GM10847 (cell line): ENCODE measurements around the gene PTCD2.

Source experiments
- POLR2A ChIP-seq: IDR thresholded peaks from 2 replicates; pipeline ENCODE4 v1.6.1; 2011; ENCODE audit not compliant: insufficient read length; ENCODE audit errors: extremely low read depth

The PTCD2 gene

DNA sequence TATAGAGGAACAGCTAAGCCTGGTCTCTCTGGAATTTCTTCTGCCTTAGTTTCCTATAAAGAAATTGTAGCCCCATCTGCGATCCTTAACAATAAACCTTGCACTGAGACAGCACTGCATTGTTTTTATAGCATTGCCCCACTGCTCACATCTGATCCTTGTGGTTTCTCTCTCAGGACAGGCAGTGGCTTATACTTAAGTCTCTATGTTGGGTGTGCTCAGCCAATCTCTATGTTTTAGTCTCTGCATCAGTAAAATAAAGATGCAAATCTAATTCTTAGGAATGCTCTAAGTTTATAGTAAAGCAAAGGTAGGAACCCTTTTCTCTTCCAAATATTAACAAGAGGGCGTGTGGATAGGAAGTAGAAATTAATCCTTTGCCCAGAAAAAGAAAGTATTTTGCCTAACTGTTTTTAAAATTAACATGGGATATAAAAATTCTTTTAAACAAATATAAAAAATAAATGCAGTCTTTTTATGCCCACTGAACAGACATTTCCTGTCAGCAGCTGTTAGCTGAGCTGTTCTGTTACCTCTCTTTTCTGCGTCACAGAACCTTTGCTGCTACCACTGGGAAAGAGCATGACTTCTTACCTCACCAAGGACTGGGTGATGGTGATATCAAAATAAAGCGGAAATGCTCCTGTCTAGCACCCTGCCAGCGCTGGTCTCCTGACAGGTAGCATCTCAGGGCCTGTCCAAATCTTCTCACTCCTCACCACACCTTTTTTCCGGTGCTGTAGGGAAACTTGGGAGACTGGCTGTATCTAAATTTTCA, 29.6 kb upstream of the PTCD2 start:
- TF ChIP-seq POLR2A, result no peak

GRCh38 chr5:72291601-72292000, 28.6 kb upstream of the PTCD2 start:
- TF ChIP-seq POLR2A, result no peak

DNA sequence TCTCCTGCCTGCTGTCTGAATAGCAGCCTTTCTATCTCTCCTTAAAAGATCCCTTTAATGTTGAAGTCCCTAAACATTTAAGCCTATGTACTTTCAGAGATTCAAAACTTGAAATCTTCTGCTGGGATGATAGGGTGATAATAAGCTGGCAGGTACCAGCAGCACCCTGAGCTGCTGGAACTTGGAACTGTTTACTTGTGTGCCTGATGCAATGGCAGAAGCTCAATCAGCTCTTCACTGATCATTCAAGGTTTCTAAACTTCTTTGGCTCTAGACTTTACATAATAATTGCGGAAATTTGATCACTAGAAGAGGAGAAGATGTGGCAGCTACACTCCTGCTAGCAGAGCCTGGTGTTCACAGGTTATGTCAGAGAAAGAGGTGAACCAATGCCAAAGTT, 27.8 kb upstream of the PTCD2 start:
- TF ChIP-seq POLR2A, result no peak

DNA sequence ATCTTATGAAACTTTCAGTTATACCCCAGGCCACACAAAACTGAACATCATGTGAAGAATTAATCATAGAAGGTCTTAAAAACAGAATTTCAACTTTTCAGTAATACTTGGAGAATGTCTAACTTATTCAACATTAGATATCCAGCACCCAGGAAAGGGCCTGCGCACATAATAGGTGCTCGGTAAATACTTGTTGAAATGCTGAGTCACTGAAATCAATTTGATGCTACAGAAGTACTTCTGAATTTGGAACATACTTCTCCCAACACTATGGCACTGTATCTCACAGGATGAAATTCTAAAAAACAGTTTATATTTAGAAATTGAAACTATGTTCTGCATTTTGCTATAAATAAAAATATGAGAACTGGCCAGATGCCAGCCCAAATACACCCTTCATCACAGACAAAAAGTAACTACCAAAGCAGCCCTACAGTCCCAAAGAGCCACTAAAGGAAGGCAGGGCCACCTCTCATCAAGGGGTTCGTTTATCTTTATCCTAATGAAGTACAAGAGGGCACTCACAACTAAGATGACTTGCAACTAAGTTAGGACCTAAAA, 26.6 kb upstream of the PTCD2 start:
- no peak for TF ChIP-seq POLR2A

DNA sequence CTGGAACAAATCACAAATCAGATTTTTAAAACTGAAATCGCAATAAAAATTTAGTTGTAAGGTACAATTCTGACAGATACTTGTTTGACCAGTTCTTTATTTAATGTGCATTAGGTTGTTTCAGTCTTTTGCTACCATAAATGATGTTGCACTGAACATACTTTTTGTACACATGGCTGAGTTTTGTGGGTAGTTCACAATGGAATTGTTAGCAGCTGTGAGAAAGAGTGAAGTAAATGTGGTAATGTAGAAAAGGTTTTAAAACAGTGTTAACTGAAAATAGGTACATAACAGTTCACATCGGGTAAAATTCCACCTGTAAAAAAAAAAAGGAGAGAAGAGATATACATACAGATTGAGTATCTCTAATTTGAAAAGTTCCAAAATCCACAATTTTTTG, 25.7 kb upstream of the PTCD2 start:
- no peak for TF ChIP-seq POLR2A

DNA sequence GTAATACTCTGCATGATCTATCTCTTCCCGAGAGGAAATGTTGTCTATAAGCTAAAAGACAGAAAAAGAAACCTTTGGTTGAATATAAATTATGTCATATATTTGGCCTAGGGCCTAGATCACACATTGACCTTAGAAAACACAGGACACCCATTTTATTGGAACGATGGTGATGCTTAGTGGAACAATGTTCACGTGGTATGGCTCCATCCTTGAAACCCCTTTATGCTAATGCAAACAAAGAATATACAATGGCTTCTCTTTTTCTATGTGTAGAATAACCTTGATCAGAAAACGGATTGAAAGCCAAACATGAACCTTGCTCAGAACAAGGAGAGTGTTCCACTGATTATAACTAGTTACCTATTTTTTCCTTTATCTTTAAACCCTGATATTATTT, 24.6 kb upstream of the PTCD2 start:
- no peak for TF ChIP-seq POLR2A

DNA sequence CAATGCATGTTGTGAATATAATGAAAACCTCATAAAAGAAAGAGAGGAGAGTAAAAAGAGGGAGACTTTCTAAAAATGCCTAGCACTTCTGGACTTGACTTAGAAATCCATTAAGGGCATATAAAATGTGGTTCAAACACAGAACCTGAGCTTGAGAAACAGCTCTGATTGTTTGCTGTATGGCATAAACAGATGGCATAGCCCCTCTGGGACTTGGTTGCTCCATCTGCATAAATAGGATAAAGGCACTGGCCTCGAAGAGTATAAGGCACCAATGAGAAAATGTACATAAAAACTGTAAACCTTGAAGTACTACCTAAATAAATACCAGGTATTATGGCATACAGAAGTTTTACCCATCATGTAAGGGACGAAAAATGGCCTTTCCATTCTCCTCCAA, 23.9 kb upstream of the PTCD2 start:
- TF ChIP-seq POLR2A, result no peak

- TF ChIP-seq POLR2A, result no peak
Observed at GRCh38 chr5:72298711-72299110, 21.5 kb upstream of the PTCD2 start.

GRCh38 chr5:72300590-72301339, 19.4 kb upstream of the PTCD2 start:
- TF ChIP-seq POLR2A, result no peak

DNA sequence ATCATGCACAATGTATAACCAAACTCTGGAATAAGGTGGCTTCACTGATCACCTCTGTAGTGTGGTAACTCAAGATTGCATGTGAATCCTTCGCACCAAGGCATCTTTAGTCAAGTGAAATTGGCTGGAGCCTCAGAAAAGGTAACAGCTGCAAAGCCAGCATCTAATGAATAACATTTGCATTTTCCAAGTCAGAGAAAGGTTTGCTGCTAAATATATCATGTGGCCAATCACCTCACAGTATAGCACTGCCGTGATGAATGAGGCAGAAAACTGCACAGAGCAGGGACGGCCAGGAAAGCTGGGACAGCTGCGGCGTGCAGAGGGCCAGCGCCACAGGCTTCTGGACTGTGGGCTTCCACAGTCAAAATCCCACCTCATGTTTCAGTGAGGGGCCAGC, 18.6 kb upstream of the PTCD2 start:
- TF ChIP-seq POLR2A, result peak; percentile 42

- no peak for TF ChIP-seq POLR2A
Observed at GRCh38 chr5:72302171-72302570, 18.0 kb upstream of the PTCD2 start.

- TF ChIP-seq POLR2A, result no peak
Observed at GRCh38 chr5:72305194-72306142, 14.7 kb upstream of the PTCD2 start.

- no peak for TF ChIP-seq POLR2A
Observed at GRCh38 chr5:72307573-72307967, 12.6 kb upstream of the PTCD2 start.

DNA sequence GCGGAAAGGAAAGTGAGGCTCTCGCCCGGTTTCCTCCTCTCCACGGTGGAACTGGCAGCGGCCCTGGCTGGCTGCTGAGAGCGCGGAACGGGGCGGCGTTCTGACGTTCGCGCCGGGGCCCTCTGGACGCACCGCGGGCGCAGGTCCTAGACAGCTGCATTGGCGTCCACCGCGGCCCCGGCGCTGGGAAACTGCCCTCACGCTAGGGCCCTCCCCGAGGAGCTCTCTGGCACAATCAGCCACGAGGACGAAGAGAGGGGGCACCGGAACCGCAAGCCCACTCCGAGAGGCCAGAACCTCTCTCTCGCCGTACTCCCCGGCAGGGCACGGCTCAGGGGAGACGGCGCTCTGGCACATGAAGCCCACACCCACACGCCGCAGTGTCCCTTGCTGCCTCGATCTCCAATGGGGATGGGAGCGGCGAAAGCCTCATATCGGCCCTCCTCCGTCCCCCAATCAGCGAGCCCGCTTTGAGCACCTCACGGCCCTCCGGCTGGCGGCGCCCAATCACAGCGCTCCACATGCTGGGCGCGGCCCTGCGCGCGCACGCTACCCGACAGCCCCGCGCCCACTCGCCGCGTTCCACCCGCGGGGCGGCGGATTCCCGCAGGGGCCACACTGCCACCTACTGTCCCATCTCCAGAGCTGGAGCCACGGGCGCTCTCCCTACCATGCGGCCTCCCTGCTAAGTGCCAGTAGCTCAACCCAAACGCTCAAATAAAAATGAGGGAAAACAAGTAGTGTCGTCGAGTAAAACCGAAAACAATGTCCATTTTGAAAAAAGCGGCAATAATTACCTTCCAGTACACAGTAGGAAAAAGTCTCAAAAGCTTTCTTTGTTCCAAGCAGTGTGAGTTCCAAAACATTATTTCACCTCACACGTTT, 12.0 kb upstream of the PTCD2 start:
- peak; percentile 98 for TF ChIP-seq POLR2A
